ENCODE results near the gene TFPI. TPM values are rescaled to one million over a fixed set of nuclear protein-coding genes. Genes with fewer than 3 reads are reported as not detected.

The TFPI gene
- total and polyA plus RNA-seq, 10 of the 15 experiments (the other 5 are each of a cell fraction or from before 2014, with no cell fraction given), result 0.07 to 0.59 (median 0.34) TPM

GRCh38 chr2:187586011-187586641 lies 31.9 kb upstream of the TFPI start (continued):
- TF ChIP-seq, protein P1, sequence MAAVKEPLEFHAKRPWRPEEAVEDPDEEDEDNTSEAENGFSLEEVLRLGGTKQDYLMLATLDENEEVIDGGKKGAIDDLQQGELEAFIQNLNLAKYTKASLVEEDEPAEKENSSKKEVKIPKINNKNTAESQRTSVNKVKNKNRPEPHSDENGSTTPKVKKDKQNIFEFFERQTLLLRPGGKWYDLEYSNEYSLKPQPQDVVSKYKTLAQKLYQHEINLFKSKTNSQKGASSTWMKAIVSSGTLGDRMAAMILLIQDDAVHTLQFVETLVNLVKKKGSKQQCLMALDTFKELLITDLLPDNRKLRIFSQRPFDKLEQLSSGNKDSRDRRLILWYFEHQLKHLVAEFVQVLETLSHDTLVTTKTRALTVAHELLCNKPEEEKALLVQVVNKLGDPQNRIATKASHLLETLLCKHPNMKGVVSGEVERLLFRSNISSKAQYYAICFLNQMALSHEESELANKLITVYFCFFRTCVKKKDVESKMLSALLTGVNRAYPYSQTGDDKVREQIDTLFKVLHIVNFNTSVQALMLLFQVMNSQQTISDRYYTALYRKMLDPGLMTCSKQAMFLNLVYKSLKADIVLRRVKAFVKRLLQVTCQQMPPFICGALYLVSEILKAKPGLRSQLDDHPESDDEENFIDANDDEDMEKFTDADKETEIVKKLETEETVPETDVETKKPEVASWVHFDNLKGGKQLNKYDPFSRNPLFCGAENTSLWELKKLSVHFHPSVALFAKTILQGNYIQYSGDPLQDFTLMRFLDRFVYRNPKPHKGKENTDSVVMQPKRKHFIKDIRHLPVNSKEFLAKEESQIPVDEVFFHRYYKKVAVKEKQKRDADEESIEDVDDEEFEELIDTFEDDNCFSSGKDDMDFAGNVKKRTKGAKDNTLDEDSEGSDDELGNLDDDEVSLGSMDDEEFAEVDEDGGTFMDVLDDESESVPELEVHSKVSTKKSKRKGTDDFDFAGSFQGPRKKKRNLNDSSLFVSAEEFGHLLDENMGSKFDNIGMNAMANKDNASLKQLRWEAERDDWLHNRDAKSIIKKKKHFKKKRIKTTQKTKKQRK (IDR thresholded peaks at IDR 0.05; ENCODE audit: low read depth, low read length), result no peak
- no peak for TF ChIP-seq HDAC2 (IDR thresholded peaks at IDR 0.05)
- peak; percentile 71 for TF ChIP-seq ATF7 (IDR thresholded peaks at IDR 0.05; ENCODE audit: low read depth)
- peak; percentile 35 to 49; a peak in 3 of 4 replicates for TF ChIP-seq IKZF2 (IDR thresholded peaks at IDR 0.05)
- TF ChIP-seq GABPA (IDR thresholded peaks at IDR 0.05; ENCODE audit: low read depth), result peak; percentile 63
- TF ChIP-seq ZNF384 (IDR thresholded peaks at IDR 0.05; ENCODE audit: borderline replicate concordance, low read depth, low read length), result no peak
- peak; percentile 60 for TF ChIP-seq CREB1 (IDR thresholded peaks at IDR 0.05; ENCODE audit: low read depth)
- TF ChIP-seq SMAD5 (IDR thresholded peaks at IDR 0.05; ENCODE audit: low read depth), result no peak
- no peak for TF ChIP-seq BHLHE40 (IDR thresholded peaks at IDR 0.05; ENCODE audit: borderline replicate concordance in 1 of 2, low read depth in 2 of 2, low read length in 1 of 2)
- no peak for TF ChIP-seq TCF3 (IDR thresholded peaks at IDR 0.05; ENCODE audit: borderline replicate concordance, insufficient read depth, low read depth, low read length)
- TF ChIP-seq EP300 (IDR thresholded peaks at IDR 0.05; ENCODE audit: borderline replicate concordance in 1 of 2, control insufficient read depth in 1 of 2, low read depth in 2 of 2, low read length in 2 of 2), result peak in 1 of 2 experiments; percentile 40; a peak in 1 of 4 replicates
- no peak for TF ChIP-seq ZNF687 (IDR thresholded peaks at IDR 0.05)

Data from GM12878 (cell line).